Measurements from ENCODE around the gene SRRD.
"Not testable (repeated sequence)": the region's sequence is repeated elsewhere in the genome, so short reads cannot be mapped to it uniquely, and the experiment has no call there.

SRRD gene

GRCh38 chr22:26525946-26526564 is 42.4 kb downstream of the SRRD start:
- no peak for DNase-seq

- DNase-seq: no peak
These were observed 43.5 kb downstream of the SRRD start for GRCh38 chr22:26527167-26527566.

GRCh38 chr22:26527574-26528465 is 44.1 kb downstream of the SRRD start:
- peak; percentile 16 for DNase-seq

- not testable (repeated sequence) for DNase-seq
These were observed 44.8 kb downstream of the SRRD start for GRCh38 chr22:26528518-26528917.

GRCh38 chr22:26529345-26529744 is 45.7 kb downstream of the SRRD start:
- no peak for DNase-seq

- DNase-seq: no peak
These were observed 50.6 kb downstream of the SRRD start for GRCh38 chr22:26534171-26534855.

GRCh38 chr22:26534874-26535602 is 51.4 kb downstream of the SRRD start:
- DNase-seq: no peak

GRCh38 chr22:26535603-26535908 is 51.9 kb downstream of the SRRD start:
- DNase-seq: no peak

GRCh38 chr22:26536056-26536761 is 52.5 kb downstream of the SRRD start:
- no peak for DNase-seq

- no peak for DNase-seq
These were observed 53.1 kb downstream of the SRRD start for GRCh38 chr22:26536762-26537134.

- no peak for DNase-seq
These were observed 56.4 kb downstream of the SRRD start for GRCh38 chr22:26540119-26540518.

- no peak for DNase-seq
These were observed 57.6 kb downstream of the SRRD start for GRCh38 chr22:26541167-26541819.

GRCh38 chr22:26542831-26543230 is 59.2 kb downstream of the SRRD start:
- DNase-seq: no peak
